Measurements from ENCODE around the gene SLC35F3.
"Not testable (repeated sequence)": the region's sequence is repeated elsewhere in the genome, so short reads cannot be mapped to it uniquely, and the experiment has no call there.

SLC35F3 gene

DNA sequence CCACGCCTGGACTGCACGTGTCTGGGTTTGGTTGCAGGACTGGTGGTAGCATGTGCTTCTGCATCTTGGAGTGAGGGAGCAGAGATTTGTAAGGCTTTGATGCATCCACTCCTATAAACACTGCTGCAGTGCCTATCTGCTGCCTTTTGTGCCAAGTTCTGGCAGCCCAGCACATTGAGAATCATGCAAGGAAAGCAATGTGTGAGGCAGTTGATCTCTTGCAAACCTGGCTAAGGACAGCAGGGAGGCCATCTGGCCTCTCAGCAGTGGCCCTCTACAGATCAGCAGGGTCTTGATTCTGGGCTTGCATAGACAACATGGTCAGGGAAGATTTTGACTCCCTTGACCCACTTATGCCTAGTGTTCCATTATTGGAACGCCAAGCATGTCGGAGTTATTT is 387.5 kb downstream of the SLC35F3 start:
- no peak for DNase-seq (ENCODE audit: low spot score)

DNA sequence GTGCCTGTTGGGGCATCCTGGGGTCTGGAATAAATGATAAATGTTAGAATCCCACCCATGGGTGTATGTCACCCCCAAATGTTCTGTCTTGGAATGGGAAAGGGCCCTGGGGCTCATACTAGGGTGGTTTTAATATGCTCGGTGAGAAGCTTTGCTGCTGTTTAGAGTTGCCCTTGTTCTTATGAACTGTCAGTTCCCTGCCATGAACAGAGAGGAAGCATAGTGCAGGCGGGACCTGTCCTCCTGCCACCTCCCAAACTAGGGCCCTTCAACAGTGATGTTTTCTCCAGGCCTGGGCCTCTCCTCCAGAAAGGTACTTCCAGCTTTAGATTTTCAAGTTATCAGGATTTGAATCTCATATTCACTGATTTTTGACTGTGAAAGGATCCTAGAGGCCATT is 388.1 kb downstream of the SLC35F3 start:
- no peak for DNase-seq (ENCODE audit: low spot score)

DNA sequence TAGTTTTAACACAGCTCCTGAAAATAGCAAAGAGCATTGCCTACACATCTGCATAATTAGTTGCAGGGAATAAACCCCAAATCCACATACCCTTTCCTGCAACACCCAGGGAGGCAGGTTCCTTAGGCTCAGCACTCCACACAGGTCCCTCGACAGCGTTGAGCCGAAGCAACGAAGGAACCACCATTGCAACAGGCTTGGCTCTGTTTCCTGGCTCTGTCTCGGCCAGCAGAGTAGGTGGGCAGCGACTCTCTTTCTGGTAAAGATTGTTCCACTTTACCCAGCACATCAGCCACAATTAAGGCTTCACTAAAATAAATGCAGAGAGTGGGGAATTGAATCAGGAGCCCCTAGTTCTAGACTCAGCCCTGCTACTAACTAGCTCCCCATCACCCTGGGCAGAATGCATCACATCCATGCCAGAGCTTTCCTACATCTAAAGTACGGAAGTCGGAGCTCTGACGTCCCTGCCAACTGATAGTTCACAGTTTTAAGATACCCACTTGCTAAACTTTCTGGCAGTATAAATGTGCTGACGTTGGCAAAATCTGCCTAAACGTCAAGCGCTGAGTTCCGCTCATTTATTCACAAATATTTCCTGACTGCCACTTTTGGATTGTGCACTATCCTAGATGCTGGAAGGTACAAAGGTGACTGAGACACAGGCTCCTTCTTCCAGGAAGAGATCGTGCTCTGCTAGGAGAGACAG is 389.8 kb downstream of the SLC35F3 start:
- no peak for DNase-seq (ENCODE audit: low spot score)

DNA sequence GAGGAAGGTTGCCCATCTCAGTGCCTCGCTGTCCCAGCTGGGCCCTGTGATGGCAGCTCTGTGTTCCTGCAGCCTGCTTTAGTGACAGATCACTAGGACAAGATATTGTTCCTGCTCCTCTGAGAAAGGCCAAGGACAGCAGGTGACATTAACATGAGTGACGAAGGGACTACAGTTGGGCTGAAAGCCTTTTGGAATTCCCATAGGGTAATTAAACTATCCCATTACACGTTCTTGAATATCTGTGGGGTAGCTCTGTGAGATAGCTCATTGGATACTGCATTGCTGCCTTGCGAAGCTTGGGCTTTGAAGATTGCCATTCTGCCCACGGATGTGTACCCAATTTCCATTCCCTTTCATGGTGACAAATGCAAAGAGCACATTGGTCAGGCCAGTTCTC is 390.6 kb downstream of the SLC35F3 start:
- no peak for DNase-seq (ENCODE audit: low spot score)

DNA sequence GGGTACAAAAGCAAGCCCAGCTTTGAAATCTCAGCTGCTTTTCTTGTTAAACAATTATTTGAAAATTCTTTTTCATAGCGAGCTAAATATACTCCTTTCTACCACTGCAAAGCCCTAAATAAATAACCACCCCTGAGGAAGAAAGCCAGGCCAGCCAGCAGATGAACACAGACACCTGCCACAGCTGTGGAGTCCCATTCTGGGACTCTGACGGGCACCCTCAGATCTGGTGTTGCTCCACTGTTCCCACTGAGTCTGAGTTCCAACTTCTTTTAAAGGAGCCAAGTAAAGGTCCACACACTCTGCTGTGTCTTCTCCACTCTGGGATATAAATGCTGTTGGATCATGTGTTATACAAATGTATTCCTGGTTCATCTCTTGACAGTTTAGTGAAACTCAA is 391.1 kb downstream of the SLC35F3 start:
- no peak for DNase-seq (ENCODE audit: low spot score)

DNA sequence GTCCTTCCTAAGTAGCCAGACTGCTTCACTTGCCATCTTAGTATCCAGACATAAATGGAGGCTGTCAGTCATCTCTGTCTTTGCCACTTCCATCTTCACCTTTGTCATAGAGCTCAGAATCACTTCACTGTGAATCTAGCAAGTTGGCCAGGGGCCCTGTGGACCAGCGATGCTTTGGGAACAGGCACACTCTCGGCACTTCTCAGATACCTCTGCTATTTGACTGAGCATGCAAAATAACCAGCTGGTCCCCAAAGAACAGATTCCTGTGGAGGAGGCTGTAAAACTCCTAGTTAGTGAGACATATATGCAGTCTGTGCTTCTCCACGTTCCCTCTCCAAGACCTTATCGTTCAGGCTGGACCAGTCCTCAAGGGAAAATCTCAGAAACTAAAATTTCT is 392.0 kb downstream of the SLC35F3 start:
- no peak for DNase-seq (ENCODE audit: low spot score)

DNA sequence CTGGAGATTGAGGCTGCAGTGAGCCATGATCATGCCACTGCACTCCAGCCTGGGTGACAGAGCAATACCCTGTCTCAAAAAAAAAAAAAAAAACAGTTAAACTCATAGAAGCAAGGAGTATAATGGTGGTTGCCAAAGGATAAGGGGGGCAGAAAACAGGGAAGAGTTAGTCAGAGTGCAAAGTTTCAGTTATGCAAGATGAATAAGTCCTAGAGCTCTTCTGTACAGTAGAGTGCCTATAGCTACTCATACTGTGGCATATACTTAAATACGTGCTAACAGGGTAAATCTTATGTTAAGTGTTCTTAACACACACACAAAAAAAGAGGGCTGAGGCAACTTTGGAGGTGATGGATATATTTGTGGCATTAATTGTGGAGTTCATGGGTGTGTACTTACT is 393.2 kb downstream of the SLC35F3 start:
- no peak for DNase-seq (ENCODE audit: low spot score)

DNA sequence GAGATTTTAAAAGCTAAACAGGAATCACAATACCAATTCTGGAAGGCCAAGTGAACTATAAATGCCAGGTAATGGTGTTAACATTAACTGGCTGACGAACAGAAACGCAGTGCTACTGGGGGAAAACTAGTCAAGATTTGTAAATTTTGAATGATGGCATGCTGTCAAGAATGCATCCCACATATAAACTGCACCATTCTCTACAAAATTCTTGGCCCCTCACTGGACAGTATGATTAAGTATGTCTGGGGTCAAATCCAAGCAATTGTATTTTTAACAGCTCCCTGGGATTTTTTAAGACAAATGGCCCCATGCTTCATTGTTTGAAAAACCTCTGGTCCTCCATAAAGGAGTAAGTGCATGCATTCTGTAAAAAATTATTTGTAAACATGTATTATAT is 395.6 kb downstream of the SLC35F3 start:
- DNase-seq (ENCODE audit: low spot score), result no peak

DNA sequence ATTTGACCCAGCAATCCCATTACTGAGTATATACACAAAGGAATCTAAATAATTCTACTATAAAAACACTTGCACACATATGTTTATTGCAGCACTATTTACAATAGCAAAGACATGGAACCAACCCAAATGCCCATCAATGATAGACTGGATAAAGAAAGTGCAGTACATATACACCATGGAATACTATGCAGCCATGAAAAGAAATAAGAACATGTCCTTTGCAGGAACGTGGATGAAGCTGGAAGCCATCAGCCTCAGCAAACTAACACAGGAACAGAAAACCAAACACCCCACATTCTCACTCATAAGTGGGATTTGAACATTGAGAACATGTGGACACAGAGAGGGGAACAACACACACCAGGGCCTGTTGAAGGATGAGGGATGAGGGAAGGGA is 397.2 kb downstream of the SLC35F3 start:
- not testable (repeated sequence) for DNase-seq (ENCODE audit: low spot score)

DNA sequence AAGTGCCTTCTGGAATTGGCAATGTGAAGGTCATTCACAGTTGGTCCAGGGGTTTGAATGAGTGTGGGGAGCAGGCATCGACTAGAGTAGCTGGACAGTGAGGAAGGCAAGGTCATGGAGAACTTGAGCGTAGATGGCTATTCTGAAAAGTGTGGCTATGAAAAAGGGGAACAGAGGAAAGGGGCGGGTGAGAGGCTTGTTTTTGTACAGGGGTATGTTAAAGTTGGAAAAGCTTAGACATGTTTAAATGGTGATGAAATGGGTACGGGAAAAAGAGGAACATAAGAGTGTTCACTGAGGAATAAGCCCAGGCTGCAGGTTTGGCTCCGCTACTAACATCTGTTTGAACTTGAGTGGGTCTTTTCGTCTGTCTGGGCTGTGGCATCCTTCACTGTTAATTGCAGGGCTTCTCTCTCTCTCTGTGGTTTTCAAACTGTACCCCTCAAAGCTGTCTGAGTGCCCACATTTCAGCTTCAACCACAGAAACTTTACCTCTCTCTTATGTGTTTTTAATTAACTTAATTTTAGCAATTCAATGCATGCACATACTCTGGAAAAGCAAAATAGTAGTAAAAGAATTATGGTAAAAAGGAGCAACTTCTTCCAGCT is 398.0 kb downstream of the SLC35F3 start:
- no peak for DNase-seq (ENCODE audit: low spot score)

DNA sequence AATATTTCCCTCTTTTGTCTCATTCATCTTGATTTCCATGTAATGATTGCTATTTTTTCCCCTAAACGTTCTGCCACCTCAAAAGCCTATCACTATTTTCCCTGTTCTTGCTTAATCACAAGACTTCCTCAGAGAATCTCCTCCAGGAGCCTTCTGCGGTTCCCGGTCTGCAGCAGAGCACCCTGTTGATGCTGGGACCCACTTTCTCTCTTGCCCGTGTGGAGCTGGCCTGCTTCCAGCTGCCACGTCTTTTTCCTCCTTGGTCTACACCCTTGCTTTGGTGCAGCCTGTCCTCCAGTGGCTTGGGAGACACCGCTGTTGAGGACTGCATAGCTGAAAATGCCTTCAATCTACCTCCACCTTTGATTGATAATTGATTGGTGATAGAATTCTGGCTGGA is 398.8 kb downstream of the SLC35F3 start:
- peak; percentile 31 for DNase-seq (ENCODE audit: low spot score)

DNA sequence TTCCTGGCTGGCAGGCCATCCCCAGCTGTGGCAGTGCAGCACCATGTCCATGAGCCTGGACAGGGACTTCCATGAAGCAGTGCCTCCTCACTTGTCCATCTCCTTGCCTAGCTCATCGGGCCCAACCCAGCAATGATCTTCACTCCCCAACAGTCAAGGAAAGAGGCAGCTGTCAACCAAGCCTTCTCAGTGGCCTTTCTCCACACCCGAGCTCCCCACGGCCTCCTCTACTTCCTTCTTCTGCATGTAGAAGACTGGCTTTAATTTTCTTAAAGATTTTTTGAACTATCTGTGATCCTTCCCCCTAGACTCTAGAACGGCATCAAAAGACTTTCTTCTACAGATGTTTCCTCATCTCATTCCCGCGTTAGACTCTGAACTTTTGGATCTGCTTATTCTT is 403.2 kb downstream of the SLC35F3 start:
- no peak for DNase-seq (ENCODE audit: low spot score)

DNA sequence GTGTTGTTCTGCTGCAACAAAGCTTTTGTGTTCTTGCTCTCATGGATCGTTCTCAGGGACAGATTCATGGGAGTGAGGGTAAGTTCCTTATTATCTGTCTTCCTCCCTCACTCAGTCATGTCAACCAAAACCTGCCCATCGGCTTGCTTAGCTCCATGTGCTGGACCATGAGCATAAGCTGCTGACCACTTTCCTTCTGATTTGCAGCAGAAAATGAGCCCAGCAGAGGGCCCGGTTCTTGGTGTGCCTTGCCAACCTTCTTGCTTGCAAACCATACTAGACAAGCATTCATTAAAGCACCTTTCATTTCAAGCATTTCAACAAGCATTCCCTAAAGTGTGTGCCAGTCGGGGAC is 404.7 kb downstream of the SLC35F3 start:
- DNase-seq (ENCODE audit: low spot score), result no peak

DNA sequence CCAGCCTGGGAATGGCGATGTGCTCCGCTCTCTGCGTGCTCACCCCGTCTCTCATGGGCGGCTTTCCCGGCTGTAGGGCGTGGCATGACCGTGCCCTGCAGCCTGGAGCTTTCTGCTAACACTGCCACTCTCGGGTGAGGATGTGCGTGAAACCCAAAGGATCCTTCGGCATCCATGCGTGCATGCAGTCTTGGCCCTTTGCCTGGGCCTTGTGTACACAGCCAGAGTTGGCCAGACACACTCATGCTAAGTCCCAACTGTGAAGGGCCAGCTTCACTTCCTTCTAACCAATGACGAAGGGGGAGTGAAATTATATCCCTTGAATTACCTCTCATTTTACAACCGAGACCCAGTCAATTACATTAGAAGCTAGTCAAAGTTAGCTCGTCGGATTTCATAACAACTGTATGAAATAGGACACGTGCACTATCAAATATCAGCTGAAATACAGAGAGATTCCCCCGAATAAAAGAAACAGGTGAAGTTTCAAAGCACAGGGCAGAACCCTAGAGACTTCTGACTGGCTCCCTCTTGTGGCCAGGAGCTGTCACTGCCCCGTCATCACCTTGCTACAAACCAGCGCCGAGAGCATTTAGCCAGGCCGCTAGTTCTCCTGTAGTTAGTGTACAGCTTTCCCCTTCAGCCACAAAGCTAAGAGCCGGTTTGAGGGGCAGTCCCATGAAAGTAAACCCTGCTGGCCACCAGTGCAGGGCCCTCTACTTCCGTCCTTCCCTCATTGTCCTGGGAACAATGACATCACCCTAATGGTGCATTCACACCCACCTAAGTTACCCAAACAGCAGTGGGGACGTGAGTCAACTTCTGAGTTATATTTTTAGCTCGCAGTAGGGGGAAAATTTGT is 405.4 kb downstream of the SLC35F3 start:
- no peak for DNase-seq (ENCODE audit: low spot score)

DNA sequence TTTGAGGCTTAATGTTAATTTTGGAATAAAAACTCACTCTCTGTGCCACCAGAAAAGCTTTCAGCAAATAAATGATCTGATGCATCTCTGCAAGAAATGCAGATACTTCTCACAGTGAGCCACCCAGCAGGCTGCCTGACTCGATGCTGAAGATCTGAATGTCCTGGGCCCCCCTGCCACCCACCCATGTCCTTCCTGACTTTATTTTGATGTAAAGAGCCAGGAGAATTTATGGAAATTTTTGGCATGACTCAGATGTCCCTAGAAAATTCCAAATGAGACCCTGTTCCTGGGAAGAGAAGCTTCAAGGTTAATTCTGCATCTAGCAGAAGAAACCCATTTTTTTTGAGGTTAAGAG is 406.0 kb downstream of the SLC35F3 start:
- no peak for DNase-seq (ENCODE audit: low spot score)

DNA sequence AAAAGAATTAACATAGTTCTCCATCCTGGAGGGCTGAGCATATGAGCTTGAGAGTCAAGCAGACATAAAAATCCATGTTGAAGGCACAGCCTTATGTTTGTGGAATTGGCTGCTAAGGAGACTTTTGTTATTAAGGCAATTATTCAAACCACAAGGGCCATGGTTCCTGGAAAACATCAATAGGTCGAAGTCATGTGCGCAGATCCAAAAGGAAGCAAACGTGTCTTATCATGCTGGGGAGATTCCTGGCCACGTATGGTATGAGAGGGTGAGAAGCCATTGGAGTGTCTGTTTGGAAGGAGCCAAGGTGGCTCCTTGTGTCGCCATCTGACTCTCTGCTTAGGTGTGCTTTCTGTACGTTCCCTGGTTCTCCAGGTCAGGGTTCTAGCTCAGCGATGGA is 406.9 kb downstream of the SLC35F3 start:
- DNase-seq (ENCODE audit: low spot score), result no peak

DNA sequence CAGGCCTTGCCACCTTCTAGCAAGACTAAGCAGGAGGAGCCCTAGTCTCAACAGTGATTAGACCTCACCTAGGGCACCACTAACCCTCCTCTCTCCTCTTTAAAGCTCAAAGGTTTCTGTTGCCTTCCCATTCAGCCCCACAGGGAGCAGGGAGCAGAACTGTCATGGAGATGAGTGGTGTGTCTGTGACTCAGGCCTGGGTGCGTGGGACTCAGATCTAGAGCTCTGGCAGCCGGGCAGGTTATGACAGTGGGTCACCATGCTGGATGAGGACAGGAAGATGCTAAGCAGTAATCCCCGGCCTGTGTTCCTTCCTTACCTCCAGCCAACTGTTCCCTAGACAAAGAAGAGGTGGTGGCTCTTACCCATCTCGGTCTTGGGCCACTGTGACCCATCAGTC is 408.7 kb downstream of the SLC35F3 start:
- DNase-seq (ENCODE audit: low spot score), result no peak

DNA sequence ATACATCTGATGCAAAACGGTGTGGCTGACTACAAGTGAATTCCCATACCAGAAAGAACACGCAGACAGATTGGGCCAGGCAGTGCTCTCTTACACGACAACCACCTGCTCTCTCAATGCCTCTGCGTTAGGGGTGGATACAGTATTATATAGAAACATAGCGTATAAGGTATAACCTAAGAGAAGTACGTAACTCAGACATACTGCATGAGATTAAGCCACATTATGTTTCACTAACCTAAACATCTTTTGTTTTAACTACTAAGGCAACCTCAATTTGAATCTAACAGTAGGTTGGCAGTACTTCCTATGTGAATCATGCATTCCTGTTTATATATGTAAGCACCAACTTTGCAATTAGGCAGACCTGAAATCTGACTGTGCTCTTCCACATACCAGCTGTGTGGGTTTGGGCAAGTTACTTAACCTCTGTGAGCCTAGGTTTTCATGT is 410.6 kb downstream of the SLC35F3 start:
- no peak for DNase-seq (ENCODE audit: low spot score)

DNA sequence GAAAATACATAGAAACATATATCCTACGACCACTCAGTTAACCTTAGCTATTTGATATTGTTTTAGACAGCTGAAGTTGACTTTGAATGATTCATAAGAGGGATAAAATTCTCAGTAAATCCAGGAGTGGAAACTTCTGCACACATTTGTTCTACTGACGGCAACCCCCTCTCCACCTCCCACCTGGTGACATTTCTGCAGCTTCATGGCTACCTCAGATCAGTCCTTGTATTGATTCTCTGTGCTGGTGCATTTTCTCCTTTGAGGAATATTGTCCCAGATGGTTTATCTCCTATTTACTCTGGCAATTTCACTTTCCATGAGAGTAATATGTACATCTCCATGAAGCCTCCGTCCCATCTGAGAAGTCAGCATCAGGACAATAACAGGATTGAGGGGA is 411.1 kb downstream of the SLC35F3 start:
- no peak for DNase-seq (ENCODE audit: low spot score)

DNA sequence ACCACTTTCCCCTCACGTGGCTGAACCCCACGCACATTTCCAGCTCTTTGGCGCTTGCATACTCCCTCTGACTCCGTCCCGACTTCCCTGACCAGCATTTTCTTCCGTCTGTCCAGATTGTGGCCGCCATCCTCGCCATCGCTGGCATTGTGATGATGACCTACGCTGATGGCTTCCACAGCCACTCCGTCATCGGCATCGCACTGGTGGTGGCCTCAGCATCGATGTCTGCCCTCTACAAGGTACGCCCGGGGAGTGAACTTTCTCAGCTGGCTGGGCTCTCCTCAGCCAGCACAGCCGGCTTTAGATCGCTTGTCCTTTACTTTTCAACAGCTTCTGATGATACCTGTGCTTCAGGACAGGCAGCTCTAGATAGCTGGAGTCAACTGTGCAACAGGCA is 412.0 kb downstream of the SLC35F3 start:
- no peak for DNase-seq (ENCODE audit: low spot score)

DNA sequence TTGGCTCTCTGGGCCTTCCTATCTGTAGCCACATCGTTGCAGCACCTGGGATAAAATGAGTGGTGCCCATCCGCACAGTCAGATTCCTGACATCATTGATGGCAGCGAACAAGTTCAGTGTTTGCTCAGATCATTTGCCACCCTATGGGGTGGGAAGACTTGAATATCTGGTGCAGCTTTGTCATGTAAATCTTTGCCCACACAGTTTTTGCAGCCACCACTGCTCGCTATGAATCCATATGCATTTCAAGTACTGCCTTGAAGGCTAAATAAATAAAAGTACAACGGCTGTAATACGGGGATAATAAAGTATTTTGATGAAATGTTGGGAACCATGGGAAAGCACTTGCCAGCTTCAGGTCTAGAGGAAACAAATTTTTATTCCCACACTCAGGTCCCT is 412.5 kb downstream of the SLC35F3 start:
- DNase-seq (ENCODE audit: low spot score), result no peak

DNA sequence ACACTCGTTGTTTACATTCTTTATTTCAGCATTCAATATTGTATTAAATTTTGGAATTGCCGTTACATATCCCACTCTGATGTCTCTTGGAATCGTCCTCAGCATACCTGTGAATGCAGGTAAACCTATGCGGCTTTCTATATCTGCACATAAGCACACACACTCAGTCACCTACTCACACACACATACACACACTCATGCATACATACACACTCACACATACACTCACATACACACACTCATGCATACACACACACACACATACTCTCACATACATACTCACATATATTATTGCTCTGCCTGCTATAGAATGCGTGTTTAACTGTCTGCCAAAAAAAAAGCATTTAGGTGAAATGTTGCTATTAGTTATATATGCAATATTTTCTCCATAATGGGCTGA is 415.6 kb downstream of the SLC35F3 start:
- DNase-seq (ENCODE audit: low spot score), result no peak

DNA sequence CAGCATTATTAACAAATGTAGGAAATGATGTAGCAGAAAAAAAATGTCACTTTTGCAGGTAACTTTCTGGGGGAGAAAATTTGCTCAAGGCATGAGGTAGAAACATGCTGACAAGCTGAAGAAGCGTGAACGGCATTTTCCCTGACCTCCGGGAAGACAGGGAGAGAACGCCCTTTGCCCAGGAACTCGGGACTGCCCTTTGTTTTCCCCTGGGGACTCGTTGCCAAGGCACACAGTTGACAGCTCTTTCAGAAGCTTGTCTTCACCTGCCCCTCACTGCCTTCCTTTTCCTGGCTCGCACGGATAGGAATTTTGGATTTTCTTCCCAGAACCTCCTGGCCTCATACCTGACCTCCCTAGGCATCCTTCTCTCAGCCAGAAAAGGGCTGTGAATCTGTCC is 416.1 kb downstream of the SLC35F3 start:
- DNase-seq (ENCODE audit: low spot score), result no peak

Data from putamen (tissue), 1 donor.